ENCODE measurements around the gene EIF5AL1.

DNA sequence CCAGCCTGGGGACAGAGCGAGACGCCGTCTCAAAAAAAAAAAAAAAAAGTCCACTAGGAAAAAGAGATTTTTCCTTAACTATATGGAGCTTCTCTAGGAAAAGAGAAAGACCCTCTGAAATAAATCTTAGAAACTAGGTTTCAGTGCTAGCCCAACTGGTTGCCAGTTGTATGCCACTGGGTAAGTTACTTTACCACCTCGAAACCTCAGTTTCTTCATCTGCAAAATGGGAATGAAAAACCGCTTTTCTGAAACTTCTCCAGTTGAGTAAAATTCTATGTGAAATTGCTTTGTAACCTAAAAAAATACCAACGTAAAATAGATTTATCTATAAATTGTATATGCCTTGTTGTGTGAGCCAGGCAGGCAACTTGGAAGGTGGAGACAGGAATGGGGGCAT is 16.5 kb upstream of the EIF5AL1 start:
- TF ChIP-seq, protein P1, sequence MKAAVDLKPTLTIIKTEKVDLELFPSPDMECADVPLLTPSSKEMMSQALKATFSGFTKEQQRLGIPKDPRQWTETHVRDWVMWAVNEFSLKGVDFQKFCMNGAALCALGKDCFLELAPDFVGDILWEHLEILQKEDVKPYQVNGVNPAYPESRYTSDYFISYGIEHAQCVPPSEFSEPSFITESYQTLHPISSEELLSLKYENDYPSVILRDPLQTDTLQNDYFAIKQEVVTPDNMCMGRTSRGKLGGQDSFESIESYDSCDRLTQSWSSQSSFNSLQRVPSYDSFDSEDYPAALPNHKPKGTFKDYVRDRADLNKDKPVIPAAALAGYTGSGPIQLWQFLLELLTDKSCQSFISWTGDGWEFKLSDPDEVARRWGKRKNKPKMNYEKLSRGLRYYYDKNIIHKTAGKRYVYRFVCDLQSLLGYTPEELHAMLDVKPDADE (IDR thresholded peaks at IDR 0.05), result no peak
- no peak for TF ChIP-seq EZH2 (IDR thresholded peaks at IDR 0.05; ENCODE audit: low read depth, unreplicated experiment)
- TF ChIP-seq, protein P2, sequence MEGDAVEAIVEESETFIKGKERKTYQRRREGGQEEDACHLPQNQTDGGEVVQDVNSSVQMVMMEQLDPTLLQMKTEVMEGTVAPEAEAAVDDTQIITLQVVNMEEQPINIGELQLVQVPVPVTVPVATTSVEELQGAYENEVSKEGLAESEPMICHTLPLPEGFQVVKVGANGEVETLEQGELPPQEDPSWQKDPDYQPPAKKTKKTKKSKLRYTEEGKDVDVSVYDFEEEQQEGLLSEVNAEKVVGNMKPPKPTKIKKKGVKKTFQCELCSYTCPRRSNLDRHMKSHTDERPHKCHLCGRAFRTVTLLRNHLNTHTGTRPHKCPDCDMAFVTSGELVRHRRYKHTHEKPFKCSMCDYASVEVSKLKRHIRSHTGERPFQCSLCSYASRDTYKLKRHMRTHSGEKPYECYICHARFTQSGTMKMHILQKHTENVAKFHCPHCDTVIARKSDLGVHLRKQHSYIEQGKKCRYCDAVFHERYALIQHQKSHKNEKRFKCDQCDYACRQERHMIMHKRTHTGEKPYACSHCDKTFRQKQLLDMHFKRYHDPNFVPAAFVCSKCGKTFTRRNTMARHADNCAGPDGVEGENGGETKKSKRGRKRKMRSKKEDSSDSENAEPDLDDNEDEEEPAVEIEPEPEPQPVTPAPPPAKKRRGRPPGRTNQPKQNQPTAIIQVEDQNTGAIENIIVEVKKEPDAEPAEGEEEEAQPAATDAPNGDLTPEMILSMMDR (conservative IDR thresholded peaks at IDR 0.05; ENCODE audit: low read depth in 2 of 2), result no peak
- no peak for TF ChIP-seq CREB1 (CRISPR knock-in tag; IDR thresholded peaks at IDR 0.05; ENCODE audit: low read depth)
- TF ChIP-seq, protein P3, sequence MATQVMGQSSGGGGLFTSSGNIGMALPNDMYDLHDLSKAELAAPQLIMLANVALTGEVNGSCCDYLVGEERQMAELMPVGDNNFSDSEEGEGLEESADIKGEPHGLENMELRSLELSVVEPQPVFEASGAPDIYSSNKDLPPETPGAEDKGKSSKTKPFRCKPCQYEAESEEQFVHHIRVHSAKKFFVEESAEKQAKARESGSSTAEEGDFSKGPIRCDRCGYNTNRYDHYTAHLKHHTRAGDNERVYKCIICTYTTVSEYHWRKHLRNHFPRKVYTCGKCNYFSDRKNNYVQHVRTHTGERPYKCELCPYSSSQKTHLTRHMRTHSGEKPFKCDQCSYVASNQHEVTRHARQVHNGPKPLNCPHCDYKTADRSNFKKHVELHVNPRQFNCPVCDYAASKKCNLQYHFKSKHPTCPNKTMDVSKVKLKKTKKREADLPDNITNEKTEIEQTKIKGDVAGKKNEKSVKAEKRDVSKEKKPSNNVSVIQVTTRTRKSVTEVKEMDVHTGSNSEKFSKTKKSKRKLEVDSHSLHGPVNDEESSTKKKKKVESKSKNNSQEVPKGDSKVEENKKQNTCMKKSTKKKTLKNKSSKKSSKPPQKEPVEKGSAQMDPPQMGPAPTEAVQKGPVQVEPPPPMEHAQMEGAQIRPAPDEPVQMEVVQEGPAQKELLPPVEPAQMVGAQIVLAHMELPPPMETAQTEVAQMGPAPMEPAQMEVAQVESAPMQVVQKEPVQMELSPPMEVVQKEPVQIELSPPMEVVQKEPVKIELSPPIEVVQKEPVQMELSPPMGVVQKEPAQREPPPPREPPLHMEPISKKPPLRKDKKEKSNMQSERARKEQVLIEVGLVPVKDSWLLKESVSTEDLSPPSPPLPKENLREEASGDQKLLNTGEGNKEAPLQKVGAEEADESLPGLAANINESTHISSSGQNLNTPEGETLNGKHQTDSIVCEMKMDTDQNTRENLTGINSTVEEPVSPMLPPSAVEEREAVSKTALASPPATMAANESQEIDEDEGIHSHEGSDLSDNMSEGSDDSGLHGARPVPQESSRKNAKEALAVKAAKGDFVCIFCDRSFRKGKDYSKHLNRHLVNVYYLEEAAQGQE (IDR thresholded peaks at IDR 0.05; ENCODE audit: unreplicated experiment), result no peak
